Amygdala (tissue), 56 donors: Measurements from ENCODE around the gene GPS1.
A peak's percentile ranks its signal among the peaks of the same experiment; 100 is the strongest.

Experiments
- DNase-seq, 56 donors: peaks; one replicate each; lab custom pipeline; 2025; lab: John Stamatoyannopoulos, UW

GPS1 gene

DNA sequence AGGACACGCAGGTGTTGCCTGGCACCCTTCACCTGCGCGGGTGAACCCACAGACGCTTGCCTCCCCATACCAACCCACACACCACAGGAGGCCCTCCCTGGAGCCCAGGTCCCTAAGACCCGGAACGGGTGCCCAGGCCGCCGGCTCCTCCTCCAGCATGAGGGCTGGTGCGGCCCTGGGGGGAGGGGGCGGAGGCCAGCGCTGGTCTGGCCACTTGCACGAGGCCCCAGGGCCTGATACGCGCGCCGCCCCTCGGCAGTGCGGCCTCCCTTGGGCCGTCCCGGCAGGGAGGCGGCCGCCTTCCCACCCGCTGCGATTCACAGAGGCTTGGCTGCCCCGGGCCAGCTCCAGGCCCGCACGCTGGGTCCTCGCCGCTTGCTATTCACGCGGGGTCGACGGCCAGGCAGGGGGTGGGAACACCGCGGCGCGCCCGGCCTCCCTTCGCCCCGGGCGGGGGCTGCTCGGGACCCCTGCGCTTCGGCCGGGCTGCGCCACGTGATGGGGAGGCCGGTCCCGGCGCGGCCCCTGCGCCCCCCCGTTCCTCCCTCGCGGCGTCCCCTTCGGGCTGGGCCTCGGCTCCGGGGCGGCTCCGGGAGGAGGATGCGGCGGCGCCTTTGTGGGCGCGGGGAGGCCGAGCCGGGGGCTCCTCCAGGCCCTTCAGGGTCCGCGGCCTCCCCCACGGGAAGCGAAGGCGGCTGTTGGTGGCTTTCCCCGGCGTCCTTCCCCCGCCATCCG lies 45.7 kb downstream of the GPS1 start:
- DNase-seq = peak in 3 of 56 donors; percentile 46 to 50 (median 46)

DNA sequence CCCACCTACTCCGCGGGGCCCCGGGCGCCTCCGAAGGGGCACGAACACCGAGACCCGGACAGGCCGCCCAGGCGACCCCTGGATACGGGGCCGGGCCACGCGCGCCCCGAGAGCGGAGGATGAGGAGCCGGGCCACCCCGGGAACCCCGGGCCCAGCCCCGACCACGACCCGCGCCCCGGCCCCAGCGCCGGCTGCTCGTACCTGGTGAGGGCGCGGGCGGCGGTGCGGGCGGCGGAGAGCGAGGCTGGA lies 46.1 kb downstream of the GPS1 start:
- DNase-seq = peak in 1 of 56 donors; percentile 69

DNA sequence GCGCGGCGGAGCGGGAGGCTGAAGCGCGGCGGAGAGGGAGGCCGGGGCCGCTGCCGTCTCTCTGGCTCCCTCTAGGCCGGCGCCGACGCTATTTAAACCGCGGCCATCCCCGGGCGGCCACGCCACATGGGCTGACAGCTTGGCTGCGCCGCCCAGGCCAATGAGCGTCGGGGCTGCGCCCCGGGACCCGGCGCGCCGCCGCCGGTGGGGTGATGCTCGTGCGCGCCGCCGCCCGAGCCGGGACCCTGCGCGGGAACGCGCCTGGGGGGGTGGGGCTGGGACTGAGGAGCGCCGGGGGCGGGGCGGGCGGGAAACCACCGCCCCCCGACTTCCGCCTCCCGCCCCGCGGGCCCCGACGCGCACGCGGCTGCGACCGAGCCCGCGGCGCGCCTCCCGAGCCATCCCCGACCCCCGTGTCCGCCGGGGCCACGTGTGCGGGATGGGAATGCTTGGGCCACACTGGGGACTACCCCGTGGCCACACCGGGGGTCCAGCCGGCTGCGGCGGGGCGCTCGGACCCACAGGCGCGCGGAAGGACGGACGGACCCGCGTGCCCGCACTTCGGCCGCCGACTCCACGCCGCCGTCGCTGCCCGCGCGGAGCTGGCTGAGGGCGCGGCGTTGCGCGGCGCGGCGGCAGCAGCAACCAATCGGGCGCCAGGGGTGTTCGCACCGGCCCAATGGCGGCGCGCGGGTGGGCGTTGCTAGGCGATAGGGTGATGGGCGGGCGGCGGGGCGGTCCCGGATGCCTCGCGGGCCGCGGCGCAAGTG lies 46.7 kb downstream of the GPS1 start, which contains the start of gene FASN:
FASN (minus strand) TSS at position 68 of the 770 bp plus-strand sequence. CDS start 1,791 bp downstream, outside the sequence.
- DNase-seq = peak; percentile 47 to 98 (median 88)

DNA sequence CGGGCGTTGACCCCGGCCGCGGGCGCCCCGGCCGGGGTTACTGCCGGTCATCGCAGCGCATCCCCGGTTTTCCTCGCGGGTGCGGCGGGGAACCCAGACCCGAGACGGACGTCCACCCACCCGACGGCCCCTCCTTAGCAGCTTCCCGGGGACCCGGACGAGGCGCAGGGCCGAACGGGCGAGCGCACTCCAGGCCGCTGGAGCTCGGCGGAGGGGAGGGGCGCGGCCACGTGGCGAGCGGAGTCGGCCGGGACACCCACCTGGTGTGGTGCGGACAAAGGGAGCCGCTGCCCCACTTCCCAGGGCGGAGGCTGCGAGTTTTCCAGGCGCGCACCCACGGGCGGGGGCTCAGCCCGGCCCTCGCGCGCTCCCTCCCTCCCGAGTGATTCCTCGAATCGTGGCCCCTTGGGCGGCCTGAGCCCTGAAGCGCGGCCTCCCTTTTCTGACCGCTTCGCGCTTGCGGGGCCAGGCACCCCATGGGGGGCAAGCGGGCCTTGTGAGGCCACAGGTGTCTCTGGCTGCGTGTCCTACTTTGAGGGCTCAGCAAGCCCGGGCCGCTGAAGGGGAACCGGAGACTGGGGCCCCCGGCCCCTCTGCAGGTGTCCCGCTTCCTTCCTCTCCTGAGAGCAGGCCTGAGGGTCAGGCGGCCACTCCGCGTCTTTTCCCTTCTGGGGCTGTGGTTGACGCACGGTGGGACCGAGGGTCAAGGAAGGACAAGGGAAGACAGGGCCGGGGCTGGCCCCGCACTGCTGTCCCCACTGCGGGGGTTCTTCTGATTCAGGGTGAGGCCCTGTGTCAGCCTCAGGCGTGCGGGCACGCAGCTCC lies 47.5 kb downstream of the GPS1 start:
- peak in 7 of 56 donors; percentile 55 to 88 (median 72) for DNase-seq

DNA sequence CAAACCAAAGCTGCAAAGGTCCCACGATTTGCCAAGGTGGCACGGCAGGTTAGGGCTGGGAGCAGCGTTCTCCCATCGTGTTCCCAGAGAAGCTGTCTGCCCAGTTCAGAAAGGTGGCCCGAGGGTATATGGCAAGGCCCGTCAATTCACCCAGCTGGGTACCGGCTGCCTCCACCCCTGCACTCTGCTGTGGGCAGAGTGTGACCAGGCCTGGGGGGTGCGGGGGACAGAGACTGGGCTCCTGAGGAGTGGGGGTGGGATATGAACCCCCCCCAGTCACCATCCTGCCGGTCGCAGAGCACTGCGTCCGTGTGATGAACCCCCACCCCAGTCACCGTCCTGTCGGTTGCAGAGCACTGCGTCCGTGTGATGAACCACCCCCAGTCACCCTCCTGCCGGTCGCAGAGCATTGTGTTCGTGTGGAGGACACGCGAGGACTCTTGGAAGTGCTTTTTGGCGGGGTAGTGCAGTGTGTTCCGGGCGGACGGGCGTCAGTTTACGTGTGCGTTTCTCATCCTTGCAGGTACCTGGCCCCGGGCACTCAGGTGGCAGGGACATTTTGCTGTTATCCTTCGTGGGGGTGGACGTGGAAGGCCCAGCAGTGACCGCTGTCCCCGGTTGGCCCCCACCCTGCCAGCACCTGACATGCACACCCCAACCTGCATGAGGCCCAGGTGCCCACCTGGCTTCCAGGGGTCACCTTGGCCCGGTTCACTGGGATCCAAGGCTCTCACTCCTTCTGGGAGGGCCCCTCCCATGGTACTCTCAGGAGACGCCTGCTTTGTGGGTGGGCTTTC lies 49.0 kb downstream of the GPS1 start:
- DNase-seq = no peak

DNA sequence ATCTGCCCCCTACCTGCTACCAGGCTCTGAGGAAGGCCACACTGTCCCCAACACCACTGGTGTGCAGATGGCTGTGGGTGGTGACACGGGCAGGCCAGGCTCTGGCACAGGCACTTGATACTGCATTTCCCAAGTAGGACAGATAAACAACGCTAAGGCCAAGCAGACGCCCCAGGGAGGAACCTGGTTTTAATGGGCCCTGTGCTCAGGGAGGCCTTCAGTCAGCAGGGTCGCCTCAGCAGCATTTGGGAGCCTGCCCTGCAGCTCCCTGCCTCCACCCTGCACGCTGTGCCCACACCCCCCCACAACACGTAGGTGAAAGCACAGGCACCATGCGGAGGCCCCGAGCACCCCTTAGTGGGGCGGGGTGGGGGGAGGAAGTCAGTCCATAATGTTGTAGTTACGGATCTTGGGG lies 49.6 kb downstream of the GPS1 start:
- no peak for DNase-seq

DNA sequence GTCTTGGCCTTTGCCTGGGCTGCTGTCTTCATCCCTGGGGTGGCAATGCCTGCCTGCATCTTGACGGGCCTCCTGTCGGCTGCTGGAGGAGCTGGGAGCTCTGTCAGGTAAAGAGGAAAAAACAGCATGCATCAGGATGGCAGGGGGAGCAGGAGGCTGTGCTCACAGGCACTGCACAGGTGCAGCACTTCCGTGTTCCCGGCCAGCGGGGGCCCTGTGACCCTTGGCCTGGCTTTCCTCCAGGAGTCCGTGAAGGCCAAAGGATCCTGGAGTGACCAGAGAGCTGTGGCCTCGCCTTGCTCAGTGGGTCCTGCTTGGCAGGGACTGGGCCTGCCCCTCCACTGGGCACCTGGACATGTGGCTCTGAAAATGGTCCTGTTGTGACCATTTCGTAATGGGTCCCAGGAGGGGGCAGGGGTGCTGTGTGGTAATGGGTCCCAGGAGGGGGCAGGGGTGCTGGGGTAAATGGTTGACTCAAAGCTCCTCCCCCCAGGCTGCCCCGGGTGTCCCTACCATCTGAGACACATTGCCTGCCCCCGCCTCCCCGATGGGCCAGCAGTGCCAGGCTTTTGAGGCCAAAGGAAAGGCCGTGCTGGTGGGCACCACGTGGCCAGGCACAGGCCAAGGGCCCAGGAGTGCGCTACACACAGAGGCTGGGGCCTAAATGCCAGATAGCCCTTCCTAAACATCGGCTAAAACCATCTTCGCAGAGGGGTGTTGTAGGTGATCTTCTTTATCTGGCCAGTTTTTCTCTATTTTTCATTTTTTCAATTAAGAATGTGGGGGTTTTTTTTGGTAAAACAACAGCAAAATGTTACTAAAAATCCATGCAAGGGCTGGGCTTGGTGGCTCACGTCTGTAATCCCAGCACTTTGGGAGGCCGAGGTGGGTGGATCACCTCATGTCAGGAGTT lies 50.3 kb downstream of the GPS1 start:
- DNase-seq = peak in 21 of 56 donors; percentile 19 to 72 (median 41)

DNA sequence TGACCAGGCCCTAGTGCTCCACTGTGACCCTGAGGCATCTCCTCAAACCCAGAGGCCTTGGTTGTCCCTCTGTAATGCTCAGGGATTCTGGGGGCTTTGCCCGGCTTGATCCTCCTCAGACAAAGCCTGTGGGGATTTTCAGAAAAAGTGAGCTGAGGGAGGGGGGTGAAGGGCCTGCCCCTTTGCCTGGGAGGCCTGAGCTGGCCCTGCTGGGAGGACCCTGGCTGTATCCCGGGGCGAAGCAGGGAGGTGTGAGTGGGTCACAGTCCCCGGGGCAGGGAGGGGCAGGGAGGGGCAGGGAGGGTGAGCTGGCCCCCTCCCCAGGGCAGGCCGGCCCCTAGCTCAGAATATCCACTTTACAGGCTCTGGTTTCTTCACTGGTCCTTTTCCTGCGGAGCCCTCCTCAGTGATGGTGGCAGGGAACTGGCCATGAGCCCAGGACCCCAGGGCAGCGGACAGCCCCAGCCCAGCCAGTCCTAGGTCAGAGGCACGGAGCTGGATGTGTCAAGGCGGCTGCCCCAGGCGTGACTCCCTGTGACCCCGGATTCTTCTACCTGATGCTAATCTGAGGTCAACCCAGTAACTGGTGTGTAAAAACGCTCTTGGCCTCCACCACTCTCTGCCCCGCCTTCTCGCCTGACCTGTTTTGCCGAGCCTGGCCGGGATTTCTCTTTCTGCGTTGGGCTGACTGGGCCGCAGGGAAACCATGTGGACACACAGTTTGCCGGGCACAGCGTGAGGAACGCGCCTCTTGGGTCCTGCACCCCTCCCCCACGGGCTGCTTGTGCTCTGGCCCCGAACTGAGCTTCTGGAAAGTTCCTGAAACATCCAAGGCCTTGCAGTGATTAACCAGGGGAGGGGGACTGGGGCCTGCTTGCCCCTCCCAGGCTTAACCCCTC lies 52.1 kb downstream of the GPS1 start:
- peak in 31 of 56 donors; percentile 12 to 73 (median 44) for DNase-seq

DNA sequence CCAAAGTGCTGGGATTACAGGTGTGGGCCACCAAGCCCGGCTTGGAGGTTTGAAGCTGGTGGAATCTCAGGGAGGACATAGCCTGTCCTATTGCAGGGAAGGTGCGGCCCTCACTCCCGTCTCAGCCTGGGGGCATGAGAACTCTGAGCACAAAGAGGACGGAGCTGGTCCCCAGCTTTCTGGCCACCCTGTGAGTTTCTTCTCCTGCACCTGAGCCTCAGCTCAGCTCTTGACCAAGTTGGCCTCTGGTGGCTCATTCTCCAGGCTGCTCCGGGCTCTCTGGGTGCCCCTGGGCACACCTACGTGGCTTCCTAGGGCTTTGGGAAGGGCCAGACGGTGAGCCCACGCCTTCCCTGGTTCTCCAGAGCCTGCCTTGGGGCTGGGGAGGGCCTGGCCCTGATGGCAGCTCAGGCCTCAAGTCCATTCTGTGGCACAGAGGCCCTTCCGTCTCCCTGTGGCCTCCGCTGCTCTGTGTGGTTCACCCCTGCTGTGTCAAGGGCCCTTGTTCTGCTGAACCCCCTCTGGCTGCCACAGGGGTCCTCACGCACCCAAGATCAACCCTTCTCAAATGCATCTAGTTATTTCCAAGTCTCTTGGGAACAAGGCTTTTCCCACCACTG lies 53.2 kb downstream of the GPS1 start:
- DNase-seq = no peak

DNA sequence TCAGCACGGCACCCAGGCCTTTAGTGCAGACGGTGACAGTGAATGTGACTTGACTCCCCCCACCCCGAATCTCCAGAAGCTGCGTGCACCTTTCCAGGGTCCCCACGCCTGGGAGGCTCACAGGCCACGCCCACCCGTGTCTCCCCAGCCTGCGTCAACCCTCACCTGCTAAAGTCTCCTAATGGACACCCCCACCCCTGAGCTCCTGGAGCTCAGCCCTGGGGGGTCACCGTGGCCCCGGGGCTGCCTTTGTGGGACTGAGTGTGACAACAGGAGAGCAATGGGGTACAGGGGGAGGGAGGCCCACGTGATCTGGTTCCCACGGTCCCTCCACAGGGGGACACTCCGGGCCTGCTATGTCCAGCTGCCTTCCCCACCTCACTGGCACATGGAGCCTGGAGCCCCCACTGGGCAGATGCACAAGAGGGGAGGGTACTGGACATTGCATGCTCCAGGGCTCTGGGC lies 53.8 kb downstream of the GPS1 start:
- no peak for DNase-seq

DNA sequence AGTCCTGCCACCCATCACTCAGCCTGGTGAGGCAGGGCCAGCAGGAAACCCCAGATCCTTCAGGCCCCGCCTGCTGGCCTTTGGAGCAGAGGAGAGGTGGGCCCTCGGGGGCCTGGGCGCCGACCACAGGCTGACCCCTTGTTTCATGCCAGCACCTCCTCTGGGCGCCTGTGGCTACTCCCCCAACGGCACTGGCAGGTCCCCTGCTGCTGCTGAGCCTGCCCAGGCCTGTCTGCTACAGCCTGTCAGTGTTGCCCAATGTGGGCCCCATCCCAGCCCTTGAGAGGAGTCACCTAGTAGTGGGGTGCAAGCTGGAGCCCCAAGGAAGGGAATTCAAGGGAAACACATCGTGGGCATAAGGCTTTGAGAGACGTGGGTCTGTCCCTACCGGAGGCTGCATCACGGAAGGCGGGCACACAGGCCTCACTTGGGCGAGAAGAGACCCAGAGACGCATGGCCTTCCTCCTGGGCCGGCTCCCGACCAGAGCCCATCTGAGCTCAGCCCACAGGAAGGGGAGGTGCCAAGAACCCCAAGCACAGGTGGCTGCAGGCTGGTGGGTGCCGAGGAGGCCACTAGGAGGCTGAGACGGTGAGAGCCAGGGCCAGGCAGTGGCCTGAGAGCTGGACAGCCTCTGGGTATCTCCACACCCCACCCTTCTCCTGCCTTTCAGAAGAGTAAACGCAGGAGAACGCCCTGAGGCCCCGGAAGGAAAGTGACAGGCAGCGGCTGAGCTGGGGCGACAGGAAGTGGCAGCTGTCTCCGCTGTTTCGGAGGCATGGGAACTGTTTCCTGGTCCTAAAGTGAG lies 54.4 kb downstream of the GPS1 start:
- DNase-seq = peak in 4 of 56 donors; percentile 24 to 53 (median 40)

DNA sequence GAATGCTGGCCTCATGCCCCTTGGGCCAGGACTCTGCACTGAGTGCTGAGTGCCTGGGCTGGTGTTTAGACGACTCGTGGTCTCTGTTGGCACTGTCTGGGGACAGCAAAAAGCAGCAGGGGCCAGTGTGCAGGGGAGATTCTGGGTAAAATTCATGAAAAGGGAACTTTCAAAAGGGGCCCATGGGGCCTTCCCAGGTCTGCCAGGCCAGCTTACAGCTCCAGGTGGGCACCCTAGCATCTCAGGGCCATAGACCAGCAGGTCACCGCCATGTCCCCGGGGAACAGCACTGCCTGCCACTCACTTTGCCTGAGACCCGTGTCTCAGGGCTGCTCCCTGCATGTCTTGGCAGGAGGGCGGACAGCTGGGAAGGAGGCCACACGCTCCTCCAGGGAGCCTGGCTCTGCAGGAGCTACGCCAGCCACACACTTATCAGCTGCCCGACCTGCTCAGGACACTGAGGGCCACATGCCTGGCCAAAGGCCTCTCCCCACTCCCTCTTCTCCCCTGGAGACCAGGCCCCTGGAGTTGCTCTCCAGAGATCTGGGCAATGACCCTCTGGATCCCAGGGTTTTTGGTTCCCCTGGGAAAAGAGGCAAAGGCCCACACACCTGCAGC lies 55.1 kb downstream of the GPS1 start:
- DNase-seq = peak in 13 of 56 donors; percentile 25 to 64 (median 42)
